Measurements from ENCODE around the gene RIN1.
A peak's percentile ranks its signal among the peaks of the same experiment; 100 is the strongest.
"Not testable (repeated sequence)": the region's sequence is repeated elsewhere in the genome, so short reads cannot be mapped to it uniquely, and the experiment has no call there.

The RIN1 gene

DNA sequence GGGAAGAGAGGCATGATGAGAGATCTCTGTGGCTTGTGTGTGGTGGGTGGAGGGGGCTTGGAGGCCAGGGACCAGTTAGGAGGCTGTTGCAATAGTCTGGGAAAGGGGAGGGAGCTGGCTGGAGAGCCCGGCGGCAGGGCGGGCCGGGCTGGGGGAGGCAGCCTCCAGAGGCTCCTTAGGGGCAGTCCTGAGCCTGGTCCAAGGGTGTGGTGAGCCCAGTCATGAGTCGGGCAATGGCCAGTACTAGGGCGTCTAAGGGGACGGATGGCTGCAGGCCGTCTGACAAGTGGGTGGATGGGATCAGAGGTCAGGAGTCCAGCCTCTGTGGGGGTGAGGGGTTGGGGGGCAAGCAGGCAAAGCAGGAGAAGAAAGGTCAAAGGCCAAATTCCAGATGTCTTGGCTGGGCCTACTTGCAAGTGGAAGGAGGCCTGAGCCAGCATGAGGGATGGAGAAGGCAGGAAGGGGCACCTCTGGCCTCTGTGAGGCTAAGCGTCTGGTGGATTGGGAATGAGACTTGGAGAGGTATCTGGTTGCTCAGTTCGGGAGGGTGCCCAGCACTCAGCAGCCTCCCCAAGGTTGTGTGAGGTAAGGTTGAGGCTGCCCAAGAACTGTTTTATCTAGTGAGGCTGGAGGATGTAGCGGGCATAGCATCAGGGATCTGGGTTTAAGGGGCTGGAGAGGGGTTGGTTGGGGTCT, 13.4 kb downstream of the RIN1 start:
- H3K4me3 ChIP-seq (ENCODE audit: low read length in 2 of 2), result no peak overlapping the region
- peak overlapping the region; percentile 44 for H4K91ac ChIP-seq (ENCODE audit: low read depth, low read length, poor library complexity)
- WGBS, 2 donors (ENCODE audit: extremely low coverage in 2 of 2, insufficient read length in 2 of 2, insufficient replicate concordance in 1 of 2), result no CpG with 5 or more reads among the region's 11 CpGs
- H3K4me2 ChIP-seq (ENCODE audit: insufficient read depth, low read length, poor library complexity, severe bottlenecking), result no peak overlapping the region
- no peak overlapping the region for H2AFZ ChIP-seq (ENCODE audit: low read length)
- H3K27me3 ChIP-seq (ENCODE audit: control insufficient read depth in 3 of 3, insufficient read depth in 3 of 3, low read depth in 1 of 3, low read length in 3 of 3), result no peaks in the 10 kb centered on the region
- H3K27ac ChIP-seq (replicated peaks; ENCODE audit: low read length), result no peak overlapping the region
- H3K9ac ChIP-seq (ENCODE audit: low read depth, low read length, poor library complexity), result no peak overlapping the region
- H3K79me1 ChIP-seq (ENCODE audit: low read depth, low read length), result no peaks in the 10 kb centered on the region
- peak overlapping the region; percentile 44 for H3K18ac ChIP-seq (ENCODE audit: low read length)
- no peaks in the 10 kb centered on the region for H3K9me3 ChIP-seq (replicated peaks in 1 of 2; ENCODE audit: control insufficient read depth in 2 of 2, insufficient read depth in 1 of 2, low read depth in 1 of 2, low read length in 2 of 2)
- no peak overlapping the region for H3K4ac ChIP-seq (ENCODE audit: low read length)
- no peak overlapping the region for H2BK120ac ChIP-seq (ENCODE audit: low read depth, low read length)
- DNase-seq (ENCODE audit: low spot score), result no peak
- no peak overlapping the region for H3K14ac ChIP-seq (ENCODE audit: low read length)
- H3K36me3 ChIP-seq (replicated peaks in 1 of 2; ENCODE audit: control insufficient read depth in 2 of 2, insufficient read depth in 2 of 2, low read length in 2 of 2), result no peaks in the 10 kb centered on the region
- no peak overlapping the region for H2BK12ac ChIP-seq (ENCODE audit: low read length)
- H2BK15ac ChIP-seq (ENCODE audit: low read length), result peak overlapping the region; percentile 6
- peak overlapping the region; percentile 57 for H2AK5ac ChIP-seq (ENCODE audit: low read depth, low read length)
- H3K4me1 ChIP-seq (ENCODE audit: control insufficient read depth in 2 of 2, insufficient read depth in 1 of 2, low read depth in 1 of 2, low read length in 2 of 2), result peaks cover 29 to 45% of the 10 kb centered on the region in 2 donors
- no peak overlapping the region for H3K23ac ChIP-seq (ENCODE audit: low read depth, low read length, poor library complexity)
- no peak overlapping the region for H4K8ac ChIP-seq (ENCODE audit: low read depth, low read length)
- H2BK5ac ChIP-seq (ENCODE audit: low read length), result no peak overlapping the region

DNA sequence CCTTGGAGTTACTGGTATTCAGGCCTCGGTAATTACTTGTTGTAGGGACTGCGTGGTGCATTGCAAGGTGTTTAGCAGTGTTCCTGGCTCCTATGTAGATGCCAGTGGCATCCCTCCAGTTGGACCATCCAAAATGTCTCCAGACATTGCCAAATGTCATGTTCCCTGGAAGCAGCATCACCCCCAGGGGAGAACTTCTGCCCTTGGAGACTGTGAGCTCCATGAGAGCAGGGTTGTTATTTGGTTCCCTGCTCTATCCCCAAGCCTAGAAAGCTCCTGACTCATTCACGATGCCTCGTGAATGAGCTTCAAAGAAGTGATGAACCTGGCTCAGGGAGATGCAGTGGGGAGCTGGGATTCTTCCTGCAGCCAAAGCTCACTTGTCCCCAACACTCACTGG, 14.6 kb downstream of the RIN1 start:
- no peak for DNase-seq (ENCODE audit: low spot score)
- Histone ChIP-seq H3K9me3 (replicated peaks in 1 of 2; ENCODE audit: control insufficient read depth in 2 of 2, insufficient read depth in 1 of 2, low read depth in 1 of 2, low read length in 2 of 2) (no peaks in the 10 kb centered on the region), H3K27ac (replicated peaks; ENCODE audit: low read length) (no peak overlapping the region), H3K4me3 (ENCODE audit: low read length in 2 of 2) (no peak overlapping the region), H2BK15ac (ENCODE audit: low read length) (no peak overlapping the region), H2BK12ac (ENCODE audit: low read length) (no peak overlapping the region), H4K91ac (ENCODE audit: low read depth, low read length, poor library complexity) (no peak overlapping the region), H3K36me3 (replicated peaks in 1 of 2; ENCODE audit: control insufficient read depth in 2 of 2, insufficient read depth in 2 of 2, low read length in 2 of 2) (no peaks in the 10 kb centered on the region), H3K18ac (ENCODE audit: low read length) (no peak overlapping the region), H3K14ac (ENCODE audit: low read length) (no peak overlapping the region), H3K79me1 (ENCODE audit: low read depth, low read length) (no peaks in the 10 kb centered on the region), H3K27me3 (ENCODE audit: control insufficient read depth in 3 of 3, insufficient read depth in 3 of 3, low read depth in 1 of 3, low read length in 3 of 3) (no peaks in the 10 kb centered on the region), H3K4ac (ENCODE audit: low read length) (no peak overlapping the region), H2BK120ac (ENCODE audit: low read depth, low read length) (no peak overlapping the region), H3K4me1 (ENCODE audit: control insufficient read depth in 2 of 2, insufficient read depth in 1 of 2, low read depth in 1 of 2, low read length in 2 of 2) (peaks cover 35 to 44% of the 10 kb centered on the region in 2 donors), H2BK5ac (ENCODE audit: low read length) (no peak overlapping the region), H2AFZ (ENCODE audit: low read length) (no peak overlapping the region), H4K8ac (ENCODE audit: low read depth, low read length) (no peak overlapping the region), H2AK5ac (ENCODE audit: low read depth, low read length) (no peak overlapping the region), H3K9ac (ENCODE audit: low read depth, low read length, poor library complexity) (no peak overlapping the region), H3K4me2 (ENCODE audit: insufficient read depth, low read length, poor library complexity, severe bottlenecking) (no peak overlapping the region), H3K23ac (ENCODE audit: low read depth, low read length, poor library complexity) (no peak overlapping the region)
- no CpG with 5 or more reads among the region's 4 CpGs for WGBS, 2 donors (ENCODE audit: extremely low coverage in 2 of 2, insufficient read length in 2 of 2, insufficient replicate concordance in 1 of 2)

DNA sequence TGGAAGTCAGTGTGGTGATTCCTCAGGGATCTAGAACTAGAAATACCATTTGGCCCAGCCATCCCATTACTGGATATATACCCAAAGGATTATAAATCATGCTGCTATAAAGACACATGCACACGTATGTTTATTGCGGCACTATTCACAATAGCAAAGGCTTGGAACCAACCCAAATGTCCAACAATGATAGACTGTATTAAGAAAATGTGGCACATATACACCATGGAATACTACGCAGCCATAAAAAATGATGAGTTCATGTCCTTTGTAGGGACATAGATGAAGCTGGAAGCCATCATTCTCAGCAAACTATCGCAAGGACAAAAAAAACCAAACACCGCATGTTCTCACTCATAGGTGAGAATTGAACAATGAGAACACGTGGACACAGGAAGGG, 15.5 kb downstream of the RIN1 start:
- H3K18ac ChIP-seq (ENCODE audit: low read length), result not testable (repeated sequence)

DNA sequence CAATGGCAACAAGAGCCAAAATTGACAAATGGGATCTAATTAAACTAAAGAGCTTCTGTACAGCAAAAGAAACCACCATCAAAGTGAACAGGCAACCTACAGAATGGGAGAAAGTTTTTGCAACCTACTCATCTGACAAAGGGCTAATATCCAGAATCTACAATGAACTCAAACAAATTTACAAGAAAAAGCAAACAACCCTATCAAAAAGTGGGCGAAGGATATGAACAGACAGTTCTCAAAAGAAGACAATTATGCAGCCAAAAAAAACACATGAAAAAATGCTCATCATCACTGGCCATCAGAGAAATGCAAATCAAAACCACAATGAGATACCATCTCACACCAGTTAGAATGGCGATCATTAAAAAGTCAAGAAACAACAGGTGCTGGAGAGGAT, 15.9 kb downstream of the RIN1 start:
- not testable (repeated sequence) for H4K8ac ChIP-seq (ENCODE audit: low read depth, low read length); H3K9ac ChIP-seq (ENCODE audit: low read depth, low read length, poor library complexity); H2AFZ ChIP-seq (ENCODE audit: low read length); DNase-seq (ENCODE audit: low spot score); H3K18ac ChIP-seq (ENCODE audit: low read length); H2BK5ac ChIP-seq (ENCODE audit: low read length); H2BK15ac ChIP-seq (ENCODE audit: low read length); H3K4me2 ChIP-seq (ENCODE audit: insufficient read depth, low read length, poor library complexity, severe bottlenecking); H3K4ac ChIP-seq (ENCODE audit: low read length); H3K36me3 ChIP-seq (replicated peaks in 1 of 2; ENCODE audit: control insufficient read depth in 2 of 2, insufficient read depth in 2 of 2, low read length in 2 of 2); H3K79me1 ChIP-seq (ENCODE audit: low read depth, low read length); H2AK5ac ChIP-seq (ENCODE audit: low read depth, low read length); H3K14ac ChIP-seq (ENCODE audit: low read length); H3K9me3 ChIP-seq (replicated peaks in 1 of 2; ENCODE audit: control insufficient read depth in 2 of 2, insufficient read depth in 1 of 2, low read depth in 1 of 2, low read length in 2 of 2); H2BK12ac ChIP-seq (ENCODE audit: low read length); H3K27me3 ChIP-seq (ENCODE audit: control insufficient read depth in 3 of 3, insufficient read depth in 3 of 3, low read depth in 1 of 3, low read length in 3 of 3); H3K23ac ChIP-seq (ENCODE audit: low read depth, low read length, poor library complexity); H3K4me3 ChIP-seq (ENCODE audit: low read length in 2 of 2); H4K91ac ChIP-seq (ENCODE audit: low read depth, low read length, poor library complexity); H2BK120ac ChIP-seq (ENCODE audit: low read depth, low read length); H3K27ac ChIP-seq (replicated peaks; ENCODE audit: low read length)
- H3K4me1 ChIP-seq (ENCODE audit: control insufficient read depth in 2 of 2, insufficient read depth in 1 of 2, low read depth in 1 of 2, low read length in 2 of 2), result peaks cover 29 to 34% of the 10 kb centered on the region in 2 donors
- WGBS, 2 donors (ENCODE audit: extremely low coverage in 2 of 2, insufficient read length in 2 of 2, insufficient replicate concordance in 1 of 2), result no CpG with 5 or more reads among the region's 2 CpGs

More for the DNA sequence above, 15.5 kb downstream of the RIN1 start:
- H3K27me3 ChIP-seq (ENCODE audit: control insufficient read depth in 3 of 3, insufficient read depth in 3 of 3, low read depth in 1 of 3, low read length in 3 of 3); H3K4me3 ChIP-seq (ENCODE audit: low read length in 2 of 2); H2BK12ac ChIP-seq (ENCODE audit: low read length); H3K14ac ChIP-seq (ENCODE audit: low read length); DNase-seq (ENCODE audit: low spot score); H3K4ac ChIP-seq (ENCODE audit: low read length); H2BK120ac ChIP-seq (ENCODE audit: low read depth, low read length); H3K79me1 ChIP-seq (ENCODE audit: low read depth, low read length); H3K9me3 ChIP-seq (replicated peaks in 1 of 2; ENCODE audit: control insufficient read depth in 2 of 2, insufficient read depth in 1 of 2, low read depth in 1 of 2, low read length in 2 of 2); H4K91ac ChIP-seq (ENCODE audit: low read depth, low read length, poor library complexity); H4K8ac ChIP-seq (ENCODE audit: low read depth, low read length); H3K4me2 ChIP-seq (ENCODE audit: insufficient read depth, low read length, poor library complexity, severe bottlenecking); H3K36me3 ChIP-seq (replicated peaks in 1 of 2; ENCODE audit: control insufficient read depth in 2 of 2, insufficient read depth in 2 of 2, low read length in 2 of 2); H2AK5ac ChIP-seq (ENCODE audit: low read depth, low read length); H2BK5ac ChIP-seq (ENCODE audit: low read length); H3K23ac ChIP-seq (ENCODE audit: low read depth, low read length, poor library complexity); H3K27ac ChIP-seq (replicated peaks; ENCODE audit: low read length); H3K9ac ChIP-seq (ENCODE audit: low read depth, low read length, poor library complexity); H2BK15ac ChIP-seq (ENCODE audit: low read length); H2AFZ ChIP-seq (ENCODE audit: low read length): not testable (repeated sequence)
- no CpG with 5 or more reads among the region's 6 CpGs for WGBS, 2 donors (ENCODE audit: extremely low coverage in 2 of 2, insufficient read length in 2 of 2, insufficient replicate concordance in 1 of 2)
- peaks cover 29 to 38% of the 10 kb centered on the region in 2 donors for H3K4me1 ChIP-seq (ENCODE audit: control insufficient read depth in 2 of 2, insufficient read depth in 1 of 2, low read depth in 1 of 2, low read length in 2 of 2)

Measured in neuronal stem cell (in vitro differentiated cells).